BJ (cell line): ENCODE data around the gene LRP1B. TPM values are rescaled to one million over a fixed set of nuclear protein-coding genes. Genes with fewer than 3 reads are reported as not detected.
"Not testable (repeated sequence)": the region's sequence is repeated elsewhere in the genome, so short reads cannot be mapped to it uniquely, and the experiment has no call there.

Source experiments
- CTCF ChIA-PET: fragments of 350-600 bp; formaldehyde crosslinking; extraction: SDS; loops from one replicate; lab custom pipeline; 2021; ENCODE audit warnings: antibody characterized with exemption, inconsistent platforms; lab: Yijun Ruan, JAX
- POLR2A ChIA-PET: fragments of 300-600 bp; sonication (Branson Sonifier 250); formaldehyde crosslinking; extraction: SDS; loops from one replicate; lab custom pipeline; 2021; ENCODE audit warnings: antibody characterized with exemption; lab: Charles Lee
- DNase-seq: peaks from one replicate; pipeline ENCODE4 v3.0.0-alpha.2; 2011; ENCODE audit warnings: low read depth
- H3K27me3 ChIP-seq: 2 replicates; pipeline ENCODE4 v1.6.0; 2011; ENCODE audit warnings: low read length; ENCODE audit not compliant: control insufficient read depth, insufficient read depth
- H3K36me3 ChIP-seq: 2 replicates; pipeline ENCODE4 v1.5.1; 2011; ENCODE audit warnings: low read length; ENCODE audit not compliant: control insufficient read depth, insufficient read depth
- H3K4me3 ChIP-seq: 2 replicates; pipeline ENCODE4 v1.5.1; 2011; ENCODE audit warnings: low read depth, mild to moderate bottlenecking, control low read depth, low read length
- polyA plus RNA-seq: library from polyadenylated mRNA; depleted of rRNA; stranded (reverse); fragments of >200 nt; gene quantifications from 2 replicates; pipeline ENCODE4 v1.2.3, GENCODE V29; 2011
- TF ChIP-seq, protein P1 (sequence below): IDR thresholded peaks from 2 replicates; pipeline ENCODE4 v1.5.1; 2011; ENCODE audit warnings: low read depth, mild to moderate bottlenecking, control low read depth, inconsistent platforms, low read length, moderate library complexity; ENCODE audit not compliant: insufficient read depth

LRP1B gene
- polyA plus RNA-seq, 1 experiment: 0.04 TPM

DNA sequence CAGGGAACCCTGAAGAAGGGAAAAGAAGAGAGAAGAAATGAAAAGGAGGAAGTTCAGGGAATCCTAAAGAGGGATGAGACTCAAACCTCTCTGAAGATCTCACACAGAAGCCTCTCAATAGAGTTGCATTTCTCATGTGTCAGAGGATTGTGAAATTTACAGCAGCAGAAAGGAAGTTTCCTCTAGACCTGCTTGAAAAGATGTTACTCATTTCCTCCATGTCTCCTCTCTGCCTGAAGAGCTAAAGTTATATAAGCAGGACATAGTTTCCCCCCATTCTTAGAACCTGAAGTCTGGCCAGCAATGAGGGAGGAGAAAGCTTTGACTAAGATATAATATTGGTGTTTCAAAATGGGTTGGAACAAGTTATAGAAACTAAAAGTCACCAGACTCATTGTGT, 1155.6 kb downstream of the LRP1B start:
- ChIA-PET POLR2A (no interaction called here), CTCF (interaction anchor here (0.7 to 1.0 kb wide), 2 partner anchors 14 to 77 kb away, joined by 3 read pairs; no protein-coding TSS in a partner anchor)
- H3K27me3 ChIP-seq: no peaks in the 10 kb centered on the region
- TF ChIP-seq, protein P1, sequence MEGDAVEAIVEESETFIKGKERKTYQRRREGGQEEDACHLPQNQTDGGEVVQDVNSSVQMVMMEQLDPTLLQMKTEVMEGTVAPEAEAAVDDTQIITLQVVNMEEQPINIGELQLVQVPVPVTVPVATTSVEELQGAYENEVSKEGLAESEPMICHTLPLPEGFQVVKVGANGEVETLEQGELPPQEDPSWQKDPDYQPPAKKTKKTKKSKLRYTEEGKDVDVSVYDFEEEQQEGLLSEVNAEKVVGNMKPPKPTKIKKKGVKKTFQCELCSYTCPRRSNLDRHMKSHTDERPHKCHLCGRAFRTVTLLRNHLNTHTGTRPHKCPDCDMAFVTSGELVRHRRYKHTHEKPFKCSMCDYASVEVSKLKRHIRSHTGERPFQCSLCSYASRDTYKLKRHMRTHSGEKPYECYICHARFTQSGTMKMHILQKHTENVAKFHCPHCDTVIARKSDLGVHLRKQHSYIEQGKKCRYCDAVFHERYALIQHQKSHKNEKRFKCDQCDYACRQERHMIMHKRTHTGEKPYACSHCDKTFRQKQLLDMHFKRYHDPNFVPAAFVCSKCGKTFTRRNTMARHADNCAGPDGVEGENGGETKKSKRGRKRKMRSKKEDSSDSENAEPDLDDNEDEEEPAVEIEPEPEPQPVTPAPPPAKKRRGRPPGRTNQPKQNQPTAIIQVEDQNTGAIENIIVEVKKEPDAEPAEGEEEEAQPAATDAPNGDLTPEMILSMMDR: no peak
- no peak overlapping the region for H3K4me3 ChIP-seq
- no peak for DNase-seq
- H3K36me3 ChIP-seq: no peaks in the 10 kb centered on the region

DNA sequence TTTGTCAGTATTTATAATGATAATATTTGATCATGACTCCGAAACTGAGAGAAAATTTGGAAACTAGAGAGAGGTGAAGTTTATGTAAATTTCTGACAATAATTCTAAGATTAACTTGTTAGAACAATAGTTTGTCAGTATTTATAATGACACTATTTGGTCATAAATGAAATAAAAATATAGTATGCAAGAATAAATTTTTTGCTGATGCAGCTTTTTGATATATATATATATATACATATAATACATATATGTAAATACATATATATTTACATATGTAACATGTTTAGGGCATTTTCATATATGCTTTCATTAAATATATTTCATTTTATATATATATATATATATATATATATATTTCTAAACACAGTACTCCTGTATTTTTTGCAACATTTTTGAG, 1158.1 kb downstream of the LRP1B start:
- no peak for DNase-seq
- POLR2A ChIA-PET: no interaction called here
- no peaks in the 10 kb centered on the region for H3K36me3 ChIP-seq
- H3K27me3 ChIP-seq: no peaks in the 10 kb centered on the region
- TF ChIP-seq, protein P1: no peak
- no peak overlapping the region for H3K4me3 ChIP-seq
- CTCF ChIA-PET: no interaction called here

DNA sequence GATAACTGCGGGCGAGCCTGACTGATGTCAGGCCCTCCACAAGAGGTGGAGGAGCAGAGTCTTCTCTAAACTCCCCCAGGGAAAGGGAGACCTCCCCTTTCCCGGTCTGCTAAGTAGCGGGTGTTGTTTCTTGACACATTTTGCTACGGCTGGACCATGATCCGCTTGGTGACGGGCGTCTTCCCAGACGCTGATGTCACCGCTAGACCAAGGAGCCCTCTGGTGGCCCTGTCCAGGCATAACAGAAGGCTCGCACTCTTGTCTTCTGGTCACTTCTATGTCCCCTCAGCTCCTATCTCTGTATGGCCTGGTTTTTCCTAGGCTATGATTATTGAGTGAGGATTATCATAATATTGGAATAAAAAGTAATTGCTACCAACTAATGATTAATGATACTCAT, 1166.5 kb downstream of the LRP1B start:
- H3K36me3 ChIP-seq, CTCF ChIA-PET, H3K4me3 ChIP-seq, DNase-seq, H3K27me3 ChIP-seq, POLR2A ChIA-PET: not testable (repeated sequence)
- TF ChIP-seq, protein P1: 0 out of 2 replicates have a peak, but pooled peaks have one; percentile 14

GRCh38 chr2:140949932-140950331, 1180.9 kb downstream of the LRP1B start:
- TF ChIP-seq, protein P1: no peak
- Histone ChIP-seq H3K27me3 (no peaks in the 10 kb centered on the region), H3K4me3 (no peak overlapping the region), H3K36me3 (no peaks in the 10 kb centered on the region)
- ChIA-PET CTCF (no interaction called here), POLR2A (no interaction called here)
- no peak for DNase-seq

- H3K4me3 ChIP-seq: no peak overlapping the region
- no peaks in the 10 kb centered on the region for H3K36me3 ChIP-seq
- ChIA-PET CTCF (no interaction called here), POLR2A (no interaction called here)
- no peak for DNase-seq
- TF ChIP-seq, protein P1: no peak
- no peaks in the 10 kb centered on the region for H3K27me3 ChIP-seq
Observed at GRCh38 chr2:140947236-140947635, 1183.6 kb downstream of the LRP1B start.
